Measurements from ENCODE around the gene AKAP9.
"Not testable (repeated sequence)": the region's sequence is repeated elsewhere in the genome, so short reads cannot be mapped to it uniquely, and the experiment has no call there.

- not testable (repeated sequence) for TF ChIP-seq ZC3H8 (IDR thresholded peaks at IDR 0.05); ZNF282 (CRISPR knock-in tag; IDR thresholded peaks at IDR 0.05); AFF4 (CRISPR knock-in tag; IDR thresholded peaks at IDR 0.05); KLF16 (IDR thresholded peaks at IDR 0.05); HNRNPK (IDR thresholded peaks at IDR 0.05; ENCODE audit: low read depth, low read length, poor library complexity, severe bottlenecking); CTCF (IDR thresholded peaks at IDR 0.05 in 2 of 3, conservative IDR thresholded peaks at IDR 0.05 in 1 of 3; ENCODE audit: insufficient read depth in 2 of 3, low read depth in 1 of 3, low read length in 3 of 3); ARID4B (CRISPR knock-in tag; IDR thresholded peaks at IDR 0.05); NCOA2 (IDR thresholded peaks at IDR 0.05; ENCODE audit: partially characterized antibody in 2 of 2); ZNF609 (CRISPR knock-in tag; IDR thresholded peaks at IDR 0.05; ENCODE audit: borderline replicate concordance); SAP30 (IDR thresholded peaks at IDR 0.05; ENCODE audit: borderline replicate concordance, insufficient read depth, low read depth, low read length, poor library complexity, severe bottlenecking); ARNT (IDR thresholded peaks at IDR 0.05)
These were observed 47.0 kb upstream of the AKAP9 start for GRCh38 chr7:91893699-91894098.
